SHP77 (cell line): ENCODE measurements around the gene GDPGP1.

ENCODE experiments used
- DNase-seq, 2 experiments: peaks; one replicate each; lab custom pipeline; 2025; lab: John Stamatoyannopoulos, UW

The GDPGP1 gene

GRCh38 chr15:90203922-90204321 lies 30.1 kb upstream of the GDPGP1 start:
- DNase-seq = no peak

- no peak for DNase-seq
These were observed 28.8 kb upstream of the GDPGP1 start for GRCh38 chr15:90205050-90205848.

- DNase-seq = no peak
These were observed 28.1 kb upstream of the GDPGP1 start for GRCh38 chr15:90205886-90206285.

- DNase-seq = no peak
These were observed 26.8 kb upstream of the GDPGP1 start for GRCh38 chr15:90207252-90207651.

GRCh38 chr15:90208356-90208755 lies 25.7 kb upstream of the GDPGP1 start:
- DNase-seq = no peak

GRCh38 chr15:90209591-90209990 lies 24.4 kb upstream of the GDPGP1 start:
- no peak for DNase-seq

GRCh38 chr15:90210593-90210992 lies 23.4 kb upstream of the GDPGP1 start:
- DNase-seq = no peak

GRCh38 chr15:90211009-90211408 lies 23.0 kb upstream of the GDPGP1 start:
- no peak for DNase-seq

GRCh38 chr15:90211440-90212143 lies 22.4 kb upstream of the GDPGP1 start:
- no peak for DNase-seq

GRCh38 chr15:90212221-90213098 lies 21.5 kb upstream of the GDPGP1 start:
- no peak for DNase-seq

- DNase-seq = no peak
These were observed 20.7 kb upstream of the GDPGP1 start for GRCh38 chr15:90213122-90213817.

GRCh38 chr15:90213818-90214204 lies 20.2 kb upstream of the GDPGP1 start:
- no peak for DNase-seq

GRCh38 chr15:90214553-90215196 lies 19.3 kb upstream of the GDPGP1 start:
- no peak for DNase-seq

GRCh38 chr15:90217671-90218394 lies 16.2 kb upstream of the GDPGP1 start:
- DNase-seq = no peak

- peak; percentile 10 to 19 for DNase-seq
These were observed 14.4 kb upstream of the GDPGP1 start for GRCh38 chr15:90219421-90220141.

- peak; percentile 67 to 75 for DNase-seq
These were observed 12.6 kb upstream of the GDPGP1 start for GRCh38 chr15:90221246-90221900.

- DNase-seq = no peak
These were observed 11.5 kb upstream of the GDPGP1 start for GRCh38 chr15:90222547-90222946.

GRCh38 chr15:90223441-90224165 lies 10.4 kb upstream of the GDPGP1 start:
- DNase-seq = no peak

- no peak for DNase-seq
These were observed 9.0 kb upstream of the GDPGP1 start for GRCh38 chr15:90225047-90225446.
